ENCODE data around the gene FAF1. TPM values are rescaled to one million over a fixed set of nuclear protein-coding genes. Genes with fewer than 3 reads are reported as not detected.

Gene FAF1
- total and polyA plus RNA-seq, 2 experiments from 2014 or later = 7.2 to 49.1 TPM

- H3K27me3 ChIP-seq (replicated peaks; ENCODE audit: insufficient read depth) = no peaks in the 10 kb centered on the region
- H4K20me1 ChIP-seq (ENCODE audit: insufficient read depth) = no peaks in the 10 kb centered on the region
- H2AFZ ChIP-seq = no peak overlapping the region
- H3K36me3 ChIP-seq (ENCODE audit: low read depth) = no peaks in the 10 kb centered on the region
- H3K9ac ChIP-seq = no peak overlapping the region
- no peaks in the 10 kb centered on the region for H3K9me3 ChIP-seq (ENCODE audit: low read depth)
- in situ Hi-C loops (cut with MboI) = no loop called here
- H3K4me1 ChIP-seq (ENCODE audit: insufficient read depth) = no peaks in the 10 kb centered on the region
- no peaks in the 10 kb centered on the region for H3K9me2 ChIP-seq (ENCODE audit: insufficient read depth)
- H3K79me2 ChIP-seq (ENCODE audit: insufficient read depth) = no peaks in the 10 kb centered on the region
- H3K27ac ChIP-seq = no peak overlapping the region
- WGBS, 2 experiments (ENCODE audit: low coverage in 1 of 2, low lambda C conversion rate in 2 of 2, missing lambda C conversion rate in 2 of 2) = 100% methylated on average over 1 of the region's 1 CpG
- DNase-seq = no peak
- TF ChIP-seq EZH2phosphoT487 (IDR thresholded peaks at IDR 0.05; ENCODE audit: insufficient read depth, low read depth) = no peak
- TF ChIP-seq EZH2 (IDR thresholded peaks at IDR 0.05; ENCODE audit: insufficient read depth, poor library complexity, severe bottlenecking) = no peak
- H3F3A ChIP-seq (ENCODE audit: insufficient read depth) = no peaks in the 10 kb centered on the region
- H3K4me3 ChIP-seq = no peak overlapping the region
- H3K4me2 ChIP-seq (ENCODE audit: unreplicated experiment) = no peak overlapping the region
These were observed 314.9 kb downstream of the FAF1 start for GRCh38 chr1:50645139-50645538.

DNA sequence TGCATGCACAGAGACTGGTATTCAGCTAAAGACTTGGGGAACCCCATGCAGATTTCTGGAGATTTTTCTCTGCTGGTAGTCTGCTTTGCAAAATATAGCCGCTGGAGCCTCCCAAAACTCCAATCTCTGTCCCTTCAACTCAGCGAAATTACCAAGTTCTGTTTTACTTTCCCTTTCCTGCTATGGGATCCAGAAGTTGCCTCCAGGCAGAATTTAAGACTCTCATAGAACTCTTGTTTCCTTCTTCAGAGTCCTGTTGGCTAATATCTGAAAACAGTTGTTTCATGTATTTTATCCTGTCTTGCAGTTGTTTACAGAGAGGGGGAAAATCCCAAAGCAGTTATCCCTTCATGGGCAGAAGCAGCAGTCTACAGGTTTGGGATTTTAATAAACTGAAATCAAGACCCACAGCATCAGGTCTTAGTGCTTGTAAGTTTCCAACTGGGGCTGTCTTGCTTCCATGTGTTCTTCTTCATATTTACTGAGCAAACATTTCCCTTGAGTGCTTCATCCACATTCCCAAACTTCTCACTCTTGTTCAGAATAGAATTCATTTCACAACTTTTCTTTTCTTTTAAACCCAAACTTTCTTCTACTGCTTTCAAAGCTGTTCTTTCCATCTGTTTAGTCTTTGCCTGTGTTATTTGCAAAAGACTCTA is 315.5 kb downstream of the FAF1 start:
- H3K4me3 ChIP-seq = no peak overlapping the region
- H3K27ac ChIP-seq = no peak overlapping the region
- no peak overlapping the region for H3K4me2 ChIP-seq (ENCODE audit: unreplicated experiment)
- no peaks in the 10 kb centered on the region for H3K9me2 ChIP-seq (ENCODE audit: insufficient read depth)
- no peaks in the 10 kb centered on the region for H3F3A ChIP-seq (ENCODE audit: insufficient read depth)
- no peaks in the 10 kb centered on the region for H3K27me3 ChIP-seq (replicated peaks; ENCODE audit: insufficient read depth)
- no peaks in the 10 kb centered on the region for H3K4me1 ChIP-seq (ENCODE audit: insufficient read depth)
- in situ Hi-C loops (cut with MboI) = no loop called here
- no peaks in the 10 kb centered on the region for H3K9me3 ChIP-seq (ENCODE audit: low read depth)
- H4K20me1 ChIP-seq (ENCODE audit: insufficient read depth) = no peaks in the 10 kb centered on the region
- TF ChIP-seq EZH2phosphoT487 (IDR thresholded peaks at IDR 0.05; ENCODE audit: insufficient read depth, low read depth) (no peak), EZH2 (IDR thresholded peaks at IDR 0.05; ENCODE audit: insufficient read depth, poor library complexity, severe bottlenecking) (no peak)
- H3K9ac ChIP-seq = no peak overlapping the region
- DNase-seq = no peak
- H2AFZ ChIP-seq = no peak overlapping the region
- no peaks in the 10 kb centered on the region for H3K79me2 ChIP-seq (ENCODE audit: insufficient read depth)
- 97 to 98% methylated on average over 2 of the region's 2 CpGs for WGBS, 2 experiments (ENCODE audit: low coverage in 1 of 2, low lambda C conversion rate in 2 of 2, missing lambda C conversion rate in 2 of 2)
- no peaks in the 10 kb centered on the region for H3K36me3 ChIP-seq (ENCODE audit: low read depth)

DNA sequence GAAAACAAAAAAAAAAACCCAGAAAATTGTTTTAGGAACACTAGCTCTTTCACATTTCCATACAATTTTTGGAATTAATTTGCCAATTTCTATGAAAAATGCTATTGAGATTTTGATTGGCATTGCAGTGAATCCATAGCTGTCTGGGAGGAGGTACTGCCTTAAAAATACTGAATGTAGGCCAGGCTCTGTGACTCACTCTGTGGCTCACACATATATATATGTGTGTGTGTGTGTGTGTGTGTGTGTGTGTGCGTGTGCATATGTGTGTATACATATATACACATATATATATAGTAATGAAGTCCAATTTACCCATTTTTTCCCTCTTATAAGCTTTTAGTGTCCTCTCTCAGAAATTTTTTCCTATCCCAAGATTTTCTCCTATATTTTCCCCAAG is 322.6 kb downstream of the FAF1 start:
- Histone ChIP-seq H3K4me1 (ENCODE audit: insufficient read depth) (no peaks in the 10 kb centered on the region), H3K27ac (no peak overlapping the region), H3K9me2 (ENCODE audit: insufficient read depth) (no peaks in the 10 kb centered on the region), H3K4me3 (no peak overlapping the region), H3K4me2 (ENCODE audit: unreplicated experiment) (no peak overlapping the region), H3K79me2 (ENCODE audit: insufficient read depth) (no peaks in the 10 kb centered on the region), H3K27me3 (replicated peaks; ENCODE audit: insufficient read depth) (no peaks in the 10 kb centered on the region), H4K20me1 (ENCODE audit: insufficient read depth) (no peaks in the 10 kb centered on the region), H3K36me3 (ENCODE audit: low read depth) (no peaks in the 10 kb centered on the region), H3F3A (ENCODE audit: insufficient read depth) (no peaks in the 10 kb centered on the region), H3K9ac (no peak overlapping the region), H3K9me3 (ENCODE audit: low read depth) (no peaks in the 10 kb centered on the region), H2AFZ (no peak overlapping the region)
- peak; percentile 6 for DNase-seq
- in situ Hi-C loops (cut with MboI) = no loop called here
- 57 to 75% methylated on average over 1 of the region's 1 CpG for WGBS, 2 experiments (ENCODE audit: low coverage in 1 of 2, low lambda C conversion rate in 2 of 2, missing lambda C conversion rate in 2 of 2)
- TF ChIP-seq EZH2 (IDR thresholded peaks at IDR 0.05; ENCODE audit: insufficient read depth, poor library complexity, severe bottlenecking) (no peak), EZH2phosphoT487 (IDR thresholded peaks at IDR 0.05; ENCODE audit: insufficient read depth, low read depth) (no peak)

GRCh38 chr1:50634251-50634650 is 325.8 kb downstream of the FAF1 start:
- no peaks in the 10 kb centered on the region for H4K20me1 ChIP-seq (ENCODE audit: insufficient read depth)
- H3K4me3 ChIP-seq = no peak overlapping the region
- no peak overlapping the region for H3K4me2 ChIP-seq (ENCODE audit: unreplicated experiment)
- no peaks in the 10 kb centered on the region for H3K79me2 ChIP-seq (ENCODE audit: insufficient read depth)
- H3F3A ChIP-seq (ENCODE audit: insufficient read depth) = no peaks in the 10 kb centered on the region
- TF ChIP-seq EZH2phosphoT487 (IDR thresholded peaks at IDR 0.05; ENCODE audit: insufficient read depth, low read depth) (no peak), EZH2 (IDR thresholded peaks at IDR 0.05; ENCODE audit: insufficient read depth, poor library complexity, severe bottlenecking) (no peak)
- no peaks in the 10 kb centered on the region for H3K9me3 ChIP-seq (ENCODE audit: low read depth)
- H3K27me3 ChIP-seq (replicated peaks; ENCODE audit: insufficient read depth) = no peaks in the 10 kb centered on the region
- WGBS, 2 experiments (ENCODE audit: low coverage in 1 of 2, low lambda C conversion rate in 2 of 2, missing lambda C conversion rate in 2 of 2) = 13 to 19% methylated on average over 1 of the region's 1 CpG
- no peak overlapping the region for H3K9ac ChIP-seq
- no peak overlapping the region for H3K27ac ChIP-seq
- H3K4me1 ChIP-seq (ENCODE audit: insufficient read depth) = no peaks in the 10 kb centered on the region
- no peak for DNase-seq
- no peaks in the 10 kb centered on the region for H3K36me3 ChIP-seq (ENCODE audit: low read depth)
- in situ Hi-C loops (cut with MboI) = no loop called here
- no peaks in the 10 kb centered on the region for H3K9me2 ChIP-seq (ENCODE audit: insufficient read depth)
- no peak overlapping the region for H2AFZ ChIP-seq

All from GM23248 (cell line).